HEK293T (cell line): ENCODE measurements around the gene IZUMO1.
A peak's percentile ranks its signal among the peaks of the same experiment; 100 is the strongest.

Experiments
- CTCF ChIA-PET: fragments of 350-600 bp; formaldehyde crosslinking; extraction: SDS; loops from one replicate; lab custom pipeline; 2021; ENCODE audit warnings: antibody characterized with exemption, inconsistent platforms; lab: Yijun Ruan, JAX
- POLR2A ChIA-PET: fragments of 350-600 bp; formaldehyde crosslinking; extraction: SDS; loops from one replicate; lab custom pipeline; 2020; ENCODE audit warnings: antibody characterized with exemption, inconsistent platforms; lab: Yijun Ruan, JAX
- DNase-seq: peaks from one replicate; pipeline ENCODE4 v3.0.0; 2012; ENCODE audit warnings: mixed read lengths; ENCODE audit errors: extremely low spot score
- ARNT ChIP-seq: fragments of 450-650 bp; IDR thresholded peaks from 2 replicates; pipeline ENCODE4 v1.6.1; 2017; ENCODE audit warnings: mild to moderate bottlenecking
- BHLHE40 ChIP-seq: fragments of 450-650 bp; IDR thresholded peaks from 2 replicates; pipeline ENCODE4 v1.6.1; 2016; ENCODE audit warnings: mild to moderate bottlenecking, moderate library complexity, borderline replicate concordance
- CTBP1 ChIP-seq: fragments of 450-650 bp; IDR thresholded peaks from 2 replicates; pipeline ENCODE4 v1.6.1; 2016; ENCODE audit warnings: borderline replicate concordance
- ELF4 ChIP-seq: fragments of 450-650 bp; IDR thresholded peaks from 2 replicates; pipeline ENCODE4 v1.6.1; 2017; ENCODE audit warnings: antibody characterized with exemption
- FOXA1 ChIP-seq: fragments of 450-650 bp; IDR thresholded peaks from 2 replicates; pipeline ENCODE4 v1.6.1; 2016; ENCODE audit warnings: mild to moderate bottlenecking
- FOXK2 ChIP-seq: fragments of 450-650 bp; IDR thresholded peaks from 2 replicates; pipeline ENCODE4 v1.6.1; 2016; ENCODE audit warnings: mild to moderate bottlenecking
- FOXM1 ChIP-seq: fragments of 450-650 bp; IDR thresholded peaks from 2 replicates; pipeline ENCODE4 v1.6.1; 2017; ENCODE audit warnings: mild to moderate bottlenecking, borderline replicate concordance
- HDGF ChIP-seq: fragments of 450-650 bp; IDR thresholded peaks from 2 replicates; pipeline ENCODE4 v1.6.1; 2017; ENCODE audit warnings: antibody characterized with exemption, borderline replicate concordance
- L3MBTL2 ChIP-seq: fragments of 450-650 bp; conservative IDR thresholded peaks from 2 replicates; pipeline ENCODE4 v1.6.1; 2016; ENCODE audit warnings: mild to moderate bottlenecking
- LEF1 ChIP-seq: fragments of 450-650 bp; IDR thresholded peaks from 2 replicates; pipeline ENCODE4 v1.6.1; 2017; ENCODE audit warnings: mild to moderate bottlenecking, borderline replicate concordance
- NFRKB ChIP-seq: fragments of 450-650 bp; IDR thresholded peaks from 2 replicates; pipeline ENCODE4 v1.6.1; 2016; ENCODE audit warnings: mild to moderate bottlenecking, moderate library complexity
- SP1 ChIP-seq: fragments of 450-650 bp; IDR thresholded peaks from 2 replicates; pipeline ENCODE4 v1.6.1; 2017
- SUZ12 ChIP-seq: fragments of 450-650 bp; IDR thresholded peaks from 2 replicates; pipeline ENCODE4 v1.6.1; 2016; ENCODE audit warnings: mild to moderate bottlenecking
- TARDBP ChIP-seq: fragments of 450-650 bp; IDR thresholded peaks from 2 replicates; pipeline ENCODE4 v1.6.1; 2016
- ZNF384 ChIP-seq: fragments of 450-650 bp; IDR thresholded peaks from 2 replicates; pipeline ENCODE4 v1.6.1; 2016
- TF ChIP-seq, protein P1 (sequence below): fragments of 450-650 bp; IDR thresholded peaks from 2 replicates; pipeline ENCODE4 v1.6.1; 2016

The IZUMO1 gene

DNA sequence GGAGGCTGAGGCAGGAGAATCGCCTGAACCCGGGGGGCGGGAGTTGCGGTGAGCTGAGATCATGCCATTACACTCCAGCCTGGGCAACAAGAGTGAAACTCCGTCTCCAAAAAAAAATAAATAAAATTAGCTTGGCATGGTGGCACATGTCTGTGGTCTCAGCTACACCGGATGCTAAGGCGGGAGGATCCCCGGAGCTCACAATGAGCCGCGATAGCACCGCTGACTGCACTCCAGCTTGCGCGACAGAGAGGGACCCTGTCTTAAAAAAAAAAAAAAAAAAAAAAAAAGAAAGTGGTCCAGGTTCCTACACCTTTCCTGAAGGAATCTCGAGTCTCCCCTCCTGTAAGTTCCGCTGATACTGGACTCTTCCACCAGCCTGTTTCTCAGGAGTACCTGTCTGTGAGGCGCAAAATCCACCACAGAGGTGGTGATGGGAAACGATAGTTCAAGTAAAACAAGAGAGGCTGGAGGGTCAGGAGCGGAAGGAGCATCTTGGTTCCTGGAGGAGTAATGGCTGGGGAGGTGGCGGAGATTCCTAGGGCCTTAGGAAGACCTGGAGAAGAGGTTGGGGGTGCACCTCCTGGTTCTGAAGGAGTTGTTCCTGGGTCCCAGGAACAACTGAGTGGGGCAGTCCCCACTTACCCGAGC, 5.3 kb upstream of the IZUMO1 start:
- DNase-seq, result no peak
- TF ChIP-seq ARNT (no peak), NFRKB (no peak), L3MBTL2 (no peak), CTBP1 (no peak)
- POLR2A ChIA-PET, result no interaction called here
- CTCF ChIA-PET, result interaction anchor here (0.7 kb wide), 1 partner anchor 107 kb away, joined by 3 read pairs; no protein-coding TSS in a partner anchor

GRCh38 chr19:48750771-48751504, 4.2 kb upstream of the IZUMO1 start:
- TF ChIP-seq L3MBTL2 (no peak), ELF4 (no peak), BHLHE40 (no peak), NFRKB (no peak), FOXM1 (no peak), CTBP1 (no peak), HDGF (no peak), SP1 (no peak)
- TF ChIP-seq, protein P1, sequence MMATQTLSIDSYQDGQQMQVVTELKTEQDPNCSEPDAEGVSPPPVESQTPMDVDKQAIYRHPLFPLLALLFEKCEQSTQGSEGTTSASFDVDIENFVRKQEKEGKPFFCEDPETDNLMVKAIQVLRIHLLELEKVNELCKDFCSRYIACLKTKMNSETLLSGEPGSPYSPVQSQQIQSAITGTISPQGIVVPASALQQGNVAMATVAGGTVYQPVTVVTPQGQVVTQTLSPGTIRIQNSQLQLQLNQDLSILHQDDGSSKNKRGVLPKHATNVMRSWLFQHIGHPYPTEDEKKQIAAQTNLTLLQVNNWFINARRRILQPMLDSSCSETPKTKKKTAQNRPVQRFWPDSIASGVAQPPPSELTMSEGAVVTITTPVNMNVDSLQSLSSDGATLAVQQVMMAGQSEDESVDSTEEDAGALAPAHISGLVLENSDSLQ, result no peak
- CTCF ChIA-PET, result no interaction called here
- DNase-seq, result no peak
- POLR2A ChIA-PET, result no interaction called here

- DNase-seq, result no peak
- ChIA-PET CTCF (no interaction called here), POLR2A (interaction anchor here (1.0 kb wide), 1 partner anchor 30 kb away, joined by 3 read pairs; no protein-coding TSS in a partner anchor)
- TF ChIP-seq CTBP1, result no peak
- TF ChIP-seq FOXA1, result no peak
- TF ChIP-seq L3MBTL2, result no peak
- TF ChIP-seq SUZ12, result no peak
- no peak for TF ChIP-seq ELF4
- TF ChIP-seq FOXK2, result no peak
- TF ChIP-seq TARDBP, result no peak
- no peak for TF ChIP-seq NFRKB
Observed at GRCh38 chr19:48750351-48750750, 3.6 kb upstream of the IZUMO1 start.

DNA sequence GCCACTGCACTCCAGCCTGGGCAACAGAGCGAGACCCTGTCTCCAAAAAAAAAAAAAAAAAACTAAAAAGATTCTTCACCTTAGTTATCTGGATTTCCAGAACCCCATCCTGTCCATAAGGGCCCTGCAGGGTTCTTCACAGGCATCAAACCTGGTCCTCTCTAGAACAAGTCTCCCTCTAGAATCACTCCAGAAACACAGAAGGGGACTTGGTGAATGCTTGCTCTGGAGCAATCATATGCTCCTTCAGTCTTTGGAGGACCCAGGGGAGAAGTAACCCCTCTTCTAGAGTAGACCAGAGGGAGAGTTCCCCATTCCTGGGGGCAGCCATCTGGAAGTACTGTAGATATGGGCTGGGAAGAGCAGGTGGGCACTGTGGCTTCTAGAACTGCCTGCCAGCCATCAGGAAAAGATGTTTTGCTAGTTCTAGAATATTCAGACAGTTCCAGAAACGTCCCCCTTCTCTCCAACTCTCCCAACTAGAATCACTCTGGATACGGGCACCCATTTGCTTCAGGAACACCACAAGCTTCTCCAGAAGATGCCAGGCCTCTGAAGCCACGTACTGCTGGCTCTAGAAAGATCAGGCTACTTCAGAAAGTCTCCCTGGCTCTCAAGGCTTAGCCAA, 3.0 kb upstream of the IZUMO1 start:
- ChIA-PET CTCF (no interaction called here), POLR2A (interaction anchor here (1.0 kb wide), 1 partner anchor 29 kb away, joined by 3 read pairs; no protein-coding TSS in a partner anchor)
- no peak for DNase-seq
- TF ChIP-seq L3MBTL2 (no peak), ARNT (peak; percentile 77), NFRKB (no peak), TARDBP (no peak)

DNA sequence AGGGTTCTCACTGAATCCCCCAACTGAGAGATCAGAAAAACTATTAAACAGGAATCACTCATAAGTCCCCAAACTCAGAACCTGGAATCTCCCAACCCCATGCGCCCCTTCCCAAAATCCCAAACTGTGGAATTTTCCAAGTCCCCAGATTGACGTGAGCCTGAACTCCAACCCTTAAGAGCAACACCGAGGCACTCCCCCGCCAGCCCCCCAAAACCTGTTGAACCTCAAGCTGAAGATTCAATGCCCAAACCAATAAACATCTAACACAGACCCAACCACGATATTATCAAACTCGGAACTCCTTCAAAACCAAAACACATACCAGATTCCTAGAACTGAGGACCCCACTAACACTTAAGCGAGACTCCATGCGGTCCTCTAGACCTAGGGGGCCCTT, 599 bp downstream of the IZUMO1 start:
- DNase-seq, result no peak
- ChIA-PET POLR2A (interaction anchor here (1.1 to 1.7 kb wide), 8 partner anchors 8 to 100 kb away, joined by 3 to 9 read pairs (median 4); partner anchors contain the start of gene CA11), CTCF (no interaction called here)
- TF ChIP-seq ELF4, result no peak

DNA sequence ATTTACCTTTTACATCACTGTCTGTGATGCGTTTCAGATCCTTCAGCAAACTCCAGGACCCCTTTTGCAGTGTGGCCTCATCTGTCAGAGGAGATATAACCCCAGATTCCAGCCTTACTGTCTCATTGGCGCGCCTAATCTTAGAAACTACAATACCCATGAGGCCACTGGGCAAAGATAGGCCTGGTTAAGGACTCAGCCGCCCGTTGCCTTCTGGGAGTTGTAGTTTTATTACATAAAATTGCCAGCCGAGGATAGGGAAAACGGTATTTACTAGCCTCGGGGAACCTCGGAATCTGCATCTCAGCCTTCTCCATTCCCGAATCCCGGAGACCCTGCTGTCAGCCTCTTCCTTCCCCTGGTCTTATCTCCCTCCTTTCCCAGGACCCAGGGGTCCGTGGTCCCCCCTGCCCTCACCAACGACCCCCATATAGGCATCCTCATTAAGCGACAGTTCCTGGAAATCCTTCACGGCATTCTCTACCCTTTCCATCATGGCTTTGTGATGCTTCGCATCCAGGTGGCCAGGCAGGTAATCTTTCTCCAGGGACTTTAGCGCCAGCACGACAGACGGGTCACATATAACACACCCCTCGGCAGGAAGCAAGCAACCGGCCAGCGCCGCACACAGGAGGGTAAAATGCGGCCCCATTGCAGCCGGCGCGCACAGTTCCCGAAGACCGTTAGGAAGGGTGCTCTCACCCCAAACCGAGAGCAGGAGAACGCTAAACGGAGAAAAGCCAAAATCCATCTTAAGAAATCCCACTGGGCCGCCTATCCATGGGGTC, 1.3 kb downstream of the IZUMO1 start:
- TF ChIP-seq HDGF (no peak), L3MBTL2 (peak; percentile 72), SUZ12 (peak; percentile 96)
- ChIA-PET POLR2A (interaction anchor here (1.1 kb wide), 1 partner anchor 25 kb away, joined by 7 read pairs; no protein-coding TSS in a partner anchor), CTCF (no interaction called here)
- DNase-seq, result peak; percentile 62

DNA sequence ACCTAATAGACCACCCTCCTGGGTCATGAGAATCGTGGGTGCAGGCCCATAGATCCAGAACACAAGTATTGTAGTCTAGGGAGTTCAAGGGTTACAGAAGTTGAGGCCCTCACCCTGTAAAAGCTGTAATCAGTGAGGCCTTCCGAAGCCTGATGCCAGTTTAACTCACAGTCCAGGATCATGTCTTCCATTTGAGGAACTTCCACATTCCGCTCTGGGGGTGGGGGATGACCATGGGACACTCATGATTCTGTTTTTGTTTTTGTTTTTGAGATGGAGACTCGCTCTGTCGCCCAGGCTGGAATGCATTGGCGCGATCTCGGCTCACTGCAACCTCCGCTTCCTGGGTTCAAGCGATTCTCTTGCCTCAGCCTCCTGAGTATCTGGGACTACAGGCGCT, 4.6 kb downstream of the IZUMO1 start:
- ChIA-PET CTCF (no interaction called here), POLR2A (interaction anchor here (1.1 kb wide), 1 partner anchor 22 kb away, joined by 5 read pairs; no protein-coding TSS in a partner anchor)
- no peak for TF ChIP-seq FOXM1
- no peak for TF ChIP-seq CTBP1
- no peak for TF ChIP-seq ZNF384
- no peak for TF ChIP-seq HDGF
- TF ChIP-seq NFRKB, result no peak
- no peak for TF ChIP-seq BHLHE40
- no peak for TF ChIP-seq FOXA1
- TF ChIP-seq SP1, result no peak
- TF ChIP-seq, protein P1, result no peak
- no peak for TF ChIP-seq FOXK2
- TF ChIP-seq ELF4, result no peak
- TF ChIP-seq LEF1, result no peak
- no peak for TF ChIP-seq TARDBP
- TF ChIP-seq L3MBTL2, result no peak
- no peak for TF ChIP-seq ARNT
- no peak for DNase-seq
